Measurements from ENCODE around the gene KCTD18. TPM values are rescaled to one million over a fixed set of nuclear protein-coding genes. Genes with fewer than 3 reads are reported as not detected.

Gene KCTD18
- 16.2 and 17.4 TPM in 2 replicates for total RNA-seq

DNA sequence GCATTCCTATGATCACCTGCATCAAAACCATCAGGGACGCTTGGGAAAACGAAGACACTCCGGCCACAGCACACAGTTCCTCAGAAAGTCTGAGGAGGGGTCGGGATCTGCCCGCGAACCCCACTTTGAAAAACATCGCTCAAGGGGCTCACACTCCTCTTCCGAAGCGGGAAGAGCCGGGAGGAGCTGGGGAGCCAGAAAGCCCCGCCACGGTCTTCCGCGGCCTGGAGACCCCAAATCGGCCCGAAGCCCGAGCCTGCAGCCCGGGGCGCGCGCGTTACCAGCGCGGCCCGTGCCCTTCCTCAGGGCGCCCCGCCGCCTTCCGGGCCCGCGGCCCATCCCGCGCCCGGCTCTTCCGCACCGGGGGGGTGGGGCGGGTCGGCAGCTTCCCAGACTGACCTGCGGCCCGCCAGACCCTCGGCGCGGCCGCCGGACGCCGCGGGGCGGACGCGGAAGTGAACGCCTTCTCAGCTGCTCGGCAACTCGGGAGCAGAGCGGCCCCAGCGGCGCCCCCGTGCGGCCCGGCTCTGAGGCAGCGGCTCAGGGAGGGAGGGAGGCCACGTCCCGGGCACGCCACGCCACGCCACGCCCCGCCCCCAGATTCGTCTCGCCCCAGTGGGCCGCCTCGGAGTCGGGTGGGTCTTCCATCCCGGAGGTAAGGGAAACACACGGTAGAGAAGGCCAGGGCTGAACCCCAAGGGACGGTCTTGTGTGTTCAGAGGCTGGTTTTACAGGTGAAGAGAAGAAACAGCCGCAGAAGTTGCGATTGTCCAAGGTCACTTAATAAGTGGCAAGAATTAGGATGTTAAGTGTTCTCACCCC lies at the start of gene KCTD18:
Gene KCTD18, minus strand, starts transcription at position 457 of the 822 bp plus-strand sequence. CDS start 3,052 bp downstream, outside the sequence.
- intact Hi-C loops (cut with micrococcal nuclease), result loop anchor here (1.0 to 5.0 kb wide), 11 partner anchors 16 to 659 kb away; partner anchors contain the start of genes BZW1, CFLAR, CLK1 and FTCDNL1

DNA sequence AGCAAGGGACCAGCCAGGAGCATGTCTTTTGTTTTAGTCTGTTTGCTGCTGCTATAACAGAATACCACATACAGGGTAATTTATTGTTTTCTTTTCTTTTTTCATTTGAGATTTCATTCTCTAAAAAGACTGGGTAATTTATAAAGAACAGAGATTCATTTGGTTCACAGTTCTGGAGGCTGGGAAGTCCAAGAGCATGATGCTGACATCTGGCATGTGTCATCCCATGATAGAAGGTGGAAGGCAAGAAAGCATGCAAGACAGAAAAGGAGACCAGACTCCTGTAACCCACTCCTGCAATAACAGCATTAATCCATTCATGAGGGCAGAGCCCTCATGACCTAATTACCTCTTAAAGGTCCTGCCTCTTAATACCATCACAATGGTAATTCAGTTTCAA lies 30.9 kb upstream of the KCTD18 start:
- intact Hi-C loops (cut with micrococcal nuclease), result no loop called here

DNA sequence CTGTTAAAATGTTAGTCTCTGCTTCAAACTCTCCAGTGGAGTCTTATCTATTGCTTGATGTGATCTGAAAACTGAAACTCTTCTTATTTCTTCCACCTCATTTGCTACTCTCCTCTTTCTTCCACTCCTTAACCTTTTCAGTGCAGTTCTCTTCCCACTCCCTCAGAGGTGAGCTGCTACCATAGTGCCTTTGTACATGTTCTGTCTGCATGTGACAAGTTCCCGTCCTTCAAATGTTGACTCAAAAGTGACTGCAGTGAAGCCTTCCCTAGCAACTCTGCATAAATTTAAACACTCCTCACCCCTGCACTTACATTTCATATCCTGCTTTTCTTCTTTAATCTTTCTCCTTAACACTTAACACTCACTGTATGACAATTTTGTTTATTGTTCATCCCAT lies 28.3 kb upstream of the KCTD18 start:
- intact Hi-C loops (cut with micrococcal nuclease), result no loop called here

DNA sequence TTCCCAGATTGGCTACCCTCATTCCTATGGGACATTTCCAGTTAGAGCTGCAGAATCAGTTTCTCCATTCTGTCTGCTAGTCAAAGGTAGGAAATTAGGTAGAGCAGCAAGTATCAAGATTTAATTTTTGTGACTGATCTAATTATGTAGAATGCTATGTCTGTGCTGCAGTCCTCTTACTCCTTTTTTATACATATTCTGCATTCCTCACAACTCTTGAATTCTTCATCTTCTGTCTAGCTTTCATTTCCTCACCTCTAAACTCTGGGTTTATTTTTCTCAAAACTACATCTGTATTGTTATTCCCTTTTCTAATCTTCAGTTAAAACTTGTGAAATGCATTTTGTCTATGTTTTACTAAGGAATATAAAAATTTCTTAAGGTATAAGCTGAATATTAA lies 24.7 kb upstream of the KCTD18 start:
- intact Hi-C loops (cut with micrococcal nuclease), result no loop called here

DNA sequence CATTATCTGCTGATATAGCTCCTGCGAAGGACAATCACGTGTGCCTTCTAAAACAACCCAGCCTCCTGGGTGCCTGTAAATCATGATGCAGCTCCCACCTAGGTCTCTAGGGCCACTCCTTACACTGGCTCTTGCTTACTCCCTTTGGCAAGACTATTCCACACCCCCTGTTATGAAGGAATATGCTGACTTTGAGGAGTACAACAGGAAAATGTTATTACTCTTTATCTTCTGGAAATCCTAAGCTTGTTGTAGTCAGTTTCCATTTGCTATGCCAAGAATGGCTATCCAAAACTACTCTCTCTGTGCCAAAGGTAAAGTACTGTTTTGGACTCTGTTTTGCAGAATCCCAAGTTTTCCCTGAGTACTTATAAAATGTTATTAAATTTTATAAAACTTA lies 23.9 kb upstream of the KCTD18 start:
- intact Hi-C loops (cut with micrococcal nuclease), result no loop called here

DNA sequence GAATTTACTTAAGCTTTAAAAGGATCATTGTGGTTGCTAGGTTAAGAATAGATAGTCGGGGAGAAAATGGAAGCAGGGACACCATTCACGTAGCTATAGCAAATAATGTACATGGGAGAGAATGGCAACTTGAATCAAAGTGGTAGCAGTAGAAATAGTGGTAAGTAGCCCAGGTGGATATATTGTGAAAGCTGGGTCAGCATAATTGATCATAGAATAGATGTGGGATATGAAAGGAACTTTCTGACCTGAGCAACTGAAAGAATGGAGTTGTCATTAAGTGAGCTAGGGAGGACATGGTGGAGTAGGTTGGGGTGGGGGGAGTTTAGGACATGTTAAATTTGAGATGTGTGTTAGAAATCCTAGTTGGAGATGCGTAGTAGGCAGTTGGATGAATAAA lies 18.4 kb upstream of the KCTD18 start:
- intact Hi-C loops (cut with micrococcal nuclease), result loop anchor here (5.0 kb wide), 4 partner anchors 676 to 1739 kb away; partner anchors contain the start of genes ALS2, FTCDNL1, NOP58 and STRADB

DNA sequence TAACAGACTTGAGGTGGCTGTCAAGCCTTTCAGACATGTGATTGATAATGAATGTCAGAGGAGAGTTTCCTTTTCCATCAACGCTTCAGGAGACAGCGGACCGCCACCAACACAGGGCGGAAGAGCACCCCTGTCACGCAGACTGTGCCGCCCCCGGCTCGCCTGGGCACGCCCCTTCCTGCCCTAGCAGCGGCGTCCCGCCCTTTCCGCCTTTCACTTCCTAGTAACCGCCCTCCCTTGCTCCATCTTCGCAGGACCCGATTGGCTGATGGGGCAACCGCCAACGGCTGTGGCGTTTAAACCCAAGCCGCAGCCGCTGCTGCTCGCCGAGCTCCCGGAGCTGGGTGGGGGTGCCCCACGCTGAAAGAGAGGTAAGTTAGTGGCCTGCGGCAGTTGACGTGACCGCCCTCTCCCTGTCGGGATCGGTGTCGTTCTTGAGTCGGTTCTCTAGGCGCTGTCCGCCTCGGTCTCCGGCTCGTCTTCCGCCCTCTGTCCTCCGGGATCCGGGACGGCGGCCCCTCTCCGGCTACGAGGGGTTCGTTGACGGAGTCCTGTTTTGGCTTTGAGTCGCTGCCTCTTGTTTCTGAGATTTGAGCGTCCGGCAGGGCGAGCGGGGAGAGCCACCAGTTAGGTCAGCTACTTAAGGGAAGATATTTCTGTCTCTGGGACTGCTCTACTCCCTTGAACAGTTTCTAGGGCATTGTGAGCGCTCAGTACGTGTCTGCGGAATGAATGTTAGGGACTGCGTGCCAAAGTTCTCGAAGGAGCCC lies 16.2 kb upstream of the KCTD18 start, which contains the start of gene SGO2:
Gene SGO2, plus strand, starts transcription at position 326 of the 770 bp plus-strand sequence. CDS start 6,769 bp downstream, outside the sequence.
- intact Hi-C loops (cut with micrococcal nuclease), result loop anchor here (1.0 to 5.0 kb wide), 18 partner anchors 16 to 1741 kb away; partner anchors contain the start of genes ALS2, BZW1, C2orf69 and FTCDNL1

DNA sequence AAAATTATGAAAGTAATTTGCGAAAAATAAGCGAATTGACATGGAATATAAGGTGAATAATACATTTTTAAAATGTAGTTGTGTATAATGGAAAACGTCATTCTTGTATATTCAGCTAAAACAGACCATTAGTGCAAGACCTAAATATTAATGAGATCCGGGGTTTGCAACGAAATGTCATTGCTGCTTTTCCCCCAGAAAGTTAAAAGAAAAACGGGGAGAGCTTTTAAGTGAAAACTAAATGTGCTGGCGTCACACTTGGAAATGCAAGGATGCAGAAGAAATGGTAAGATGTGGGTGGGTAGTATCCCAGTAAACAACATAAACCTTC lies 15.6 kb upstream of the KCTD18 start:
- intact Hi-C loops (cut with micrococcal nuclease), result loop anchor here (5.0 kb wide), 4 partner anchors 673 to 1742 kb away; partner anchors contain the start of genes ALS2, FTCDNL1, NOP58 and STRADB

DNA sequence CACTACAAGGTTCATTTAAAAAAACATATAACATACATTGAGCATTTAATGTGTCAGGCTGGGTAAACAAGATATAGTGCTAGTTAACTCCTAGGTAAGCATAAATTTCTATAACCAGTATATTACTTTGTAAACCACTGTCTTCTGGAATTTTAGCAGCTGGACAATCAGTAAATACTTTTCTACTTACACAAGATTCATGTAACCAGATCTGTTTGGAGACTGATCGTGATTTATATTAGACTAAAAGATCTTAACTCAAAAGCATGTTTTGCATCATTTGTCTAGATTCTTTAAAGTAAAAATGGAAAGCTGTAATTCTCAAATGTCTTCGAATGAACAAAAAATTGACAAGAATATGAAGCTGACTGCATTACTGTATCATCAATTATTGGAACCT lies 15.2 kb upstream of the KCTD18 start:
- intact Hi-C loops (cut with micrococcal nuclease), result loop anchor here (5.0 kb wide), 4 partner anchors 673 to 1742 kb away; partner anchors contain the start of genes ALS2, FTCDNL1, NOP58 and STRADB

DNA sequence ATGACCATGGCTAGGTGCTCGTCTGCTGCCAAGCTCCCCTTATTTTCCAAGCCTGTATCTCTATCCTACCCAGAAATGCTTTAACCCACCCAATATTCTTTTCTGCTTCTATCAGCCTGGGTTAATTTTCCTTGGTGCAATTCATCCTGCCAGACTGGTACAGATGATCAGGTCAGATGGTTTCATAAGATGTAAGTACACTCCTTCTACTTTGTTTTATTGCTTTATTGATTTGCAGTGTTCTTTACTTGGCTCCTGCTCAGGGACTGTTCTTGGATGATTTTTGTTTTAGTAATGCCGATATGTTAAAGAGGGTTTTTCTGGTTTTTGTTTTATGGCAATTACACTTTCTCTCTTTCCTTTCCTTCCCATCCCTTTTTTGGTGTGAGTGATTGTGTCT lies 13.7 kb upstream of the KCTD18 start:
- intact Hi-C loops (cut with micrococcal nuclease), result no loop called here

DNA sequence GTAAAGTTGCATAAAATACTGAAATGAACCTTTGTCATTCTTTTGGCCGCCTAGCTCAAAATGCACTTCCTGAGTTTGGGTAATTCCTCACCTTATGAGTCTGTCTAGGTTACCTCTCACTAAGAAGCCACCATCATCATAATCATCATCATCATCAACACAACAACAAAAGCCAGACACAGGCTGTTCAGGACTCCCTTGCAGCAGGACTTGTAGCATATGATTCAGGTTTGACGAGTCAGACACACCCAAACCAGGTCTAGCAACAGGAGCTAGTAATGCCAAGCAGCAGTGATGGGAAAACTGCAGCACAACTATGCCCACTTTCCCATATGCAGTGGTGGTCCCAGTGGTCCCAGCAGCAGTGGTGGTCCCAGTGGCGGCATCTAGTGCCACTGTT lies 13.3 kb upstream of the KCTD18 start:
- intact Hi-C loops (cut with micrococcal nuclease), result no loop called here

DNA sequence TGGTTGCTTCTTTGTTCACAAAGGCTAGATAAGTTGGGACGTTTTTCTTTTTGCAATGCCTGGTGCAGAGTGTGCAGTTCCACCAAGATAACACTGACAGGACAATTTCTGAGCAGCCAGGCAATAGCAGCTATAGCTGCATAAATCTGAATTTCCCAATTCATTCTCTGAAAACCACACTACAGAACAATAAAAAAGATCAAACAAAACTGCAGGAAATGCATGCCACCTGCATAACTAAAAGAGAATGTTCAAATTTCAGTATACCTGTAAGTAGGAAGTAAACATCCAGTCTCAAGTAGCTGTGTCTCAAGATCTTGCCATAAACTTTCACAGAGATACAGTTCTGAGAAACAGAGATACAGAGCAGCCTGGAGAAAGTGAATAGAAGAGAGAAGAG lies 5.3 kb upstream of the KCTD18 start:
- intact Hi-C loops (cut with micrococcal nuclease), result no loop called here

DNA sequence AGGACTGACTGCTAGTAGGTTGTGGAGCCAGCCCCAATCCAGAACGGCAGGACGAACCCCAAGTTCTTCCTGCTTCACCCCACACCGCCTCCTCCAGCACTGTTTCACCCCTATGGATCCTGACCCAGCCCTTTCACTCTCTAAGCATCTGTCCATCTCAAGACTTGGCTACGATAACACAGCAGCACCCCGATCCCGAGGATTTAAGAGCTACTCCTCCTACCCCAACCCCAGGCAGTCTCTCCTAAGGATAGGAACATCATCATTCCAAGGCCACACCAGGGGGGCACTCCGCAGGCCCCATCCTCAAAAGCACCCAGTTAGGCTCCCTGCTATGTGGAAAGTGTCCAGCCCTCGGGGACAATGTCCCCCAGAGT lies 645 bp downstream of the KCTD18 start:
- intact Hi-C loops (cut with micrococcal nuclease), result loop anchor here (1.0 to 2.0 kb wide), 2 partner anchors 194 to 658 kb away; partner anchors contain the start of gene FTCDNL1

DNA sequence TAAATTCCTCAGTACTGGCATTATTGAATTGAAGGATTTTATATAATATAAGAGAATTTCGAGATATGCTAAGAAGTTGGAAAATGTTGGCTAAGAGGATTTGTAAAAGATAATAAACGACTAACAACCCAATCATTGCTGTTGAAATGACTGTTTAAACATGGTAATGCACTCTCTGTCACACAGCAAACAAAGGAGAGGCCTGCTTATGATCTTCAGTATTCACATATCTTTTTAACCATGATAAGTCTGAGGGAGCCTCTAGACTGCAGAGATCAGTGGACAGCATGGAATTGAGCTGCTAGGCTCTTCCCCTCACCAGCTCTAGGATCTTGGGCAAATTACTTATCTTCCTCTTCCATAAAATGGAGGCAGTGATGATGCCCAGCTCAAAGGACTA lies 2.7 kb downstream of the KCTD18 start:
- intact Hi-C loops (cut with micrococcal nuclease), result no loop called here

DNA sequence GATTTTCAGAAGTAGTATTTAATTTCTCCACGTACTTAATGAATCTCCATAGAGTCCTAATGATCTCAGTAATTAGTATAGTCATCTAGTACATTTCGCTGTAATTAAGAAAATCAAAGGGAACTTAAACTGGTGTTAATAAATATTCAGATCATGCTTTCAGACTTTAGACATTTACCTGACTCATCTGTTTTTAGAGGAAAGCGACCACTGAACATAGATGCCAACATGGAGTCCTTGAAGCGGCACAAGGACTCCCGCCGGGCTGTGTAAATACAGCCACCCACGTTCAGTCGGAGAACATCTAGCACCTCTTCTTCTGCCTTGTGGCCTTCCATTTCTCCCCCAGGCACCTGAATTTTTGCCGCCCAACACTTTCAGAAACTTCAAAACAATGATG lies 3.2 kb downstream of the KCTD18 start:
- intact Hi-C loops (cut with micrococcal nuclease), result no loop called here

DNA sequence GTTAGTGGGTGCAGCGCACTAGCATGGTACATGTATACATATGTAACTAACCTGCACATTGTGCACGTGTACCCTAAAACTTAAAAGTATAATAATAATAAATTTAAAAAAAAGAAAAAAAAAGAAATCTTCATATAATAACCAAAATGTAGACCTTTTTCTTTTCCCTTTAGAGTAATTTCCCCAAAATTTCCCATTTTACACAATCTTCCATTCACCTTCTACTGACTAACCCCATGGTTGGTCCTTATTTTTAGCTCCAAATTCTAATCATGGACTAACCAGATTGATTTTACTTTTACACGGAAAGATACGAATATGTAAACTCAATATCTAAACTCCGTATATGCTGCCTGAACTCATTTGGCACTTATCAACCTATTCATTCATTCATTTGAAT lies 7.7 kb downstream of the KCTD18 start:
- intact Hi-C loops (cut with micrococcal nuclease), result no loop called here

DNA sequence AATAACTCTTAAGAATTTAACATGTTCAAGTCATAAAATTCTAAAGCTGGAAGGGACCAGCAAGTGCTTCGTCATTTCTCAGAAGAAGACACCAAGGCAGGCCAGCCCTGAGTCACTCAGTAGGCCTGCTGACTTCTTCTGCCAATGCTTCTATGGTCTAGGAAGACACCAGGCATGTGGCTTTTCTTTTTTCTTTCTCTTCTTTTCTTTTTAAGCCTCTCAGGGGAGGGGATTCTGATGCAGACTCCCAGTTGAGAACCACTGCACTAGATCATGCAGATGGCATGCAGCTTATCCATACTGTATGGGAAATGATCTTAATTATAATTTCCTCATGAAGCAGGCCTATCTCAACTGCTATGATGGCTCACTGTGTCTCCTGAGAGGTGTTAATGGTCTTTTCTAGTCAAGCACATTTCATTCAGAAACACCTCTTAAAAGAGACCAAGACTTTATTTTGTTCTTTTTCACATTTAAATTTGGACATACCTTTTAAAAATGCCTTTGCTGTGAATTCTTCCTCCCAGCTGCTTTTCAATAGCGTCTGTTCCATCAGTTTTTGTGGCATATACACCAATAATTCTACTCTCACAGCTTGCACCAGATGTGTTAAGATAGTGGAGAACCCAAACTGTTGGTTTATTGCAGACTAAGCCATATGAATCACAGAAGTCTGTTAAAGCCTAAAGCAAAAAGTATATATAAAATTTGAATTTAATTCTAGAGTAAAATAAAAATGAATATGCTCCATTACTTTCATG lies 11.3 kb downstream of the KCTD18 start:
- intact Hi-C loops (cut with micrococcal nuclease), result no loop called here

DNA sequence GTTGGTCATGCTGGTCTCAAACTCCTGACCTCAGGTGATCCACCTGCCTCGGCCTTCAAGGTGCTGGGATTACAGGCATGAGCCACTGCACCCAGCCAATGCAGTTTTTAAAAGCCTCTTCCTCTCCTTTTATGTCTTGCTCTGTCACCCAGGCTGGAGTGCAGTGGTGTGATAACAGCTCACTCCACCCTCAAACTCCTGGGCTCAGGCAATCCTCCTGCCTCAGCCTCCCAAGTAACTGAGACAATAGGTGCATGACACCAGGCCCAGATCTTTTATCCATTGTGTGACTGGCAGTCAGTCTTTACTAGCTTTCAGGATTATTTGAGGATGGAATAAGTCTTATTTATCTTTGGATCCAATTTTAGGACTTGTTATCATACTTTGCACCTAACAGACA lies 13.2 kb downstream of the KCTD18 start:
- intact Hi-C loops (cut with micrococcal nuclease), result no loop called here

DNA sequence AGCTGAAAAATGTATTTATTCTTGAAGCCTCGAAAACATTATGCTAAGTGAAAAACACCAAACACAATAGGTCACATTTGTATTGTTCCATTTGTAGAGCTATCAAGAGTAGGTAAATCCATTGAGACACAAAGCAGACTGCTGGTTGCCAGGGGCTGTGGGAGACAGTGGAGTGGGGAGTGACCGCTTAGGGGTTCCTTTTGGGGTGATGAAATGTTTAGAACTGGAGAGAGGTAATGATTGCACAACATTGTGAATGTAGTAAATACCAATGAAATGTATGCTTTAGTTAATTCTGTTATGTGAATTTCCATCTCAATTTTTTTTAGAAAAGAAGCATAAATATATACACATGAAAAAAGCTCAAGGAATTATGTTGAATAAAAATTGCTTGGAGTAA lies 15.8 kb downstream of the KCTD18 start:
- intact Hi-C loops (cut with micrococcal nuclease), result no loop called here

DNA sequence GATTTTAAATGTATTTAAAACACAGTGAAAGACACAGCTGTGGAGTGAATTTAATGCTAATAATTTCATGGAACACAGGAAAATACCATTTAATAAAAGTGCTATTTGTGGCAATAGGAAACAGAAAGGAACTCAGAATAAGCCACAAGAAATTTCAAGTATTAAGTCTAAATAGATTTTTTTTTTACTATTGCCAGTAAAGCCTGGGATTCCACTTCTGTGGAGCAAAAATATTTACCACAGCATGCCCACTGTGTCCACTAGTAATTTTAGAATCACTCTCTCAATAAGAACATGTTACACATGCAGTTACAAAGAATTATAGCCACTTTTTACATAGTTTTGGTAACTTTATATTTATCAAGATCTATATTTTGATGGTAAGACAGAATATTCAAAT lies 17.2 kb downstream of the KCTD18 start:
- intact Hi-C loops (cut with micrococcal nuclease), result no loop called here

DNA sequence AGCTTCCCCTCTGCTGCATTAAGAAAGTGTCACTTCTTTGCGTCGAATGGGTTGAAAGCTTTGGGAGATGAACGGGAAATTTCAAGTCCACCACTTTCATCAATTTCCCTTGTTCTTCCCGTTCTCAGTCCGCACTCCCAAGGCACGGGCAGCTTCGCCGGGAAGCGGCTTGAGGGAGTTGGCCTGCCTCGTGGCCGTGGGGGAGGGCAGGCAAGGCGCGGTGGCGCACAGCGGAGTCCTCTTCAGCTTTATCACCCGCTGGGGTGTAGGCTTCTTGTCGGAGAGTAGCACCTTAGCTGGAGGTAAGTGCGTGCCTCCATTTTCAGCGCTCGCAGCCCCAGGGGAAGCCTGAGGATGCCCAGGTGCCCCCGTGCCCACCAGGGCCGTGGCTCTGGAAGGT lies 19.9 kb downstream of the KCTD18 start:
- intact Hi-C loops (cut with micrococcal nuclease), result no loop called here
